CD4-positive, alpha-beta T cell (primary cell): ENCODE results near the gene TMEM14C. TPM values are rescaled to one million over a fixed set of nuclear protein-coding genes. Genes with fewer than 3 reads are reported as not detected.

ENCODE experiments used
- ATAC-seq: fragments of 200-7000 bp; cut with Tn5 transposase; one replicate; pipeline ENCODE4 v1.10.0; 2022; ENCODE audit warnings: mild to moderate bottlenecking; ENCODE audit not compliant: poor library complexity
- CTCF ChIA-PET: fragments of 350-600 bp; sonication (Branson Sonifier 250); formaldehyde crosslinking; loops from one replicate; lab custom pipeline; 2021; ENCODE audit warnings: antibody characterized with exemption, inconsistent platforms; lab: Charles Lee
- POLR2A ChIA-PET: fragments of 350-600 bp; sonication (Branson Sonifier 250); formaldehyde crosslinking; loops from one replicate; lab custom pipeline; 2021; ENCODE audit warnings: antibody characterized with exemption, inconsistent platforms; lab: Charles Lee
- DNase-seq, 14 experiments: peaks; one replicate each; pipeline ENCODE4 v3.0.0-alpha.2; 2013 to 2020; ENCODE audit warnings: mixed read lengths in 2 of 14
- H3K27ac ChIP-seq, 2 donors: one replicate each; pipeline versions ENCODE4 v1.5.1 to v1.7.0; 2013; ENCODE audit warnings: low read length in 2 of 2, low read depth in 1 of 2, mild to moderate bottlenecking in 1 of 2
- H3K27me3 ChIP-seq, 2 experiments: 1 replicate in 1 of 2; 2 replicates in 1 of 2; pipeline versions ENCODE4 v1.6.1 to v1.7.0; 2013; ENCODE audit warnings: low read length in 2 of 2, control low read depth in 1 of 2, mild to moderate bottlenecking in 1 of 2, moderate library complexity in 1 of 2; ENCODE audit not compliant: insufficient read depth in 2 of 2, control insufficient read depth in 1 of 2
- H3K36me3 ChIP-seq: one replicate; pipeline ENCODE4 v1.6.1; 2013; ENCODE audit warnings: low read length, control low read depth; ENCODE audit not compliant: insufficient read depth
- H3K4me1 ChIP-seq: one replicate; pipeline ENCODE4 v1.6.1; 2013; ENCODE audit warnings: low read length, control low read depth; ENCODE audit not compliant: insufficient read depth
- H3K4me3 ChIP-seq: one replicate; pipeline ENCODE4 v1.5.1; 2013; ENCODE audit warnings: mild to moderate bottlenecking, low read length, moderate library complexity
- H3K9me3 ChIP-seq, 2 experiments: 1 replicate in 1 of 2; 2 replicates in 1 of 2; pipeline versions ENCODE4 v1.6.1 to v1.7.0; 2013; ENCODE audit warnings: low read length in 2 of 2, mild to moderate bottlenecking in 2 of 2, control low read depth in 1 of 2, moderate library complexity in 1 of 2; ENCODE audit not compliant: control insufficient read depth in 1 of 2, insufficient read depth in 1 of 2
- H3K27ac Mint-ChIP-seq: one replicate; pipeline ENCODE4 v1.8.0; 2020; ENCODE audit warnings: mixed read lengths
- H3K27me3 Mint-ChIP-seq: one replicate; pipeline ENCODE4 v1.8.0; 2021; ENCODE audit warnings: mixed read lengths
- H3K36me3 Mint-ChIP-seq: one replicate; pipeline ENCODE4 v1.8.0; 2021; ENCODE audit warnings: low read depth, mixed read lengths
- H3K4me1 Mint-ChIP-seq: one replicate; pipeline ENCODE4 v1.8.0; 2021; ENCODE audit warnings: low read depth, mixed read lengths
- H3K4me3 Mint-ChIP-seq: one replicate; pipeline ENCODE4 v1.8.0; 2020; ENCODE audit warnings: mild to moderate bottlenecking, mixed read lengths
- H3K9me3 Mint-ChIP-seq: one replicate; pipeline ENCODE4 v1.8.0; 2020; ENCODE audit warnings: mixed read lengths
- intact Hi-C, 2 experiments: fragments of 100-400 bp; cut with DNase I in 1 of 2; cut with micrococcal nuclease in 1 of 2; formaldehyde crosslinking; loops; one replicate each; pipeline versions ENCODE4 v1.15.1 to v1.9.0; 2023 to 2025; cut with DNase I, micrococcal nuclease
- total RNA-seq, 174 experiments: library from RNA in 2 of 174; stranded (reverse) in 2 of 174; gene quantifications; one replicate each; pipeline ENCODE4 v1.2.3 and lab custom pipeline; 2021 to 2026
- TF ChIP-seq, protein P1 (sequence below): fragments of 200-600 bp; IDR thresholded peaks from one replicate; pipeline ENCODE4 v1.8.0; 2022; ENCODE audit warnings: antibody characterized with exemption, mild to moderate bottlenecking

The TMEM14C gene
- total RNA-seq, 2 experiments from 2014 or later, result 14.4 to 14.6 TPM

DNA sequence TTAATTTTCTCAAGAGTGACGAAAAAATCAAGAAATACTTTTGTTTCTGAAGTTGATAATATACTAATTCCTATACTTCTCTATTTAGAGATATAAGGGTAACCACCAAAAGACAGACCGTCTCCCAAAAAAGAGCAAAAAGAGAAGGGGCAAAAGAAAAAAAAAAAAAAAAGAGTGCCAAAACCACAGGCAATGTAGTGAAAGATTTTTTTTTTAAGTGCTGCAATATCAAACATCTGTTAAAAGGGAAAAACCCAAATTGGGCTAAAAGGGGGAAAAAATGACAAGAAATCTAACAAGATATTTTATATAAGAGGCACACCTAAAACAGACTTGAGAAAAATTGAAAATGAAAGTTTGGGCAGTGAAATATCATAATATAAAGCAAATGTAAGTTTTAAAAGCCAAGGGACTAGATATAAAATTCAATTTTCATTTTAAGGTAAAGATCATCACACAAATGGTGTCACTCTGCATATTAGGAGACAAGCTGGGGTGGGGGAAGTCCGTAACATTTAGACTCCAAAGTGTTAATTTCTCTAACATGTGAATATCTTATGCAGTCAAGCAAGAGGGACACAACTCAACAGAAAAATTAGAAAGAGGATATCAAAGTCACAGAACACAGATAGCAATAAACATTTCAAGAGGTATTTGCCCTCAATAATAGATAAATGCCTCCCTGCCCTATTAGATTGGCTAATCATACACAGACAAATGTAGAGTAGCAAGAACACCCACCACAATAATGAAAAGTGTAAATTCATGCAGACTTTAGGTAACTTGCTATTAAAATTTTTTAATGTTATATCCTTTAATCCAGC is 37.6 kb upstream of the TMEM14C start:
- Mint-ChIP-seq H3K27ac (no peak overlapping the region), H3K4me1 (peaks cover 20% of the 10 kb centered on the region), H3K27me3 (peaks cover 13% of the 10 kb centered on the region), H3K4me3 (no peak overlapping the region), H3K36me3 (no peaks in the 10 kb centered on the region), H3K9me3 (no peaks in the 10 kb centered on the region)
- no peaks in the 10 kb centered on the region for H3K4me1 ChIP-seq
- DNase-seq, result no peak
- no peak overlapping the region for H3K27ac ChIP-seq
- H3K9me3 ChIP-seq, result no peaks in the 10 kb centered on the region
- no peak overlapping the region for H3K4me3 ChIP-seq
- ChIA-PET POLR2A (no interaction called here), CTCF (no interaction called here)
- TF ChIP-seq, protein P1, sequence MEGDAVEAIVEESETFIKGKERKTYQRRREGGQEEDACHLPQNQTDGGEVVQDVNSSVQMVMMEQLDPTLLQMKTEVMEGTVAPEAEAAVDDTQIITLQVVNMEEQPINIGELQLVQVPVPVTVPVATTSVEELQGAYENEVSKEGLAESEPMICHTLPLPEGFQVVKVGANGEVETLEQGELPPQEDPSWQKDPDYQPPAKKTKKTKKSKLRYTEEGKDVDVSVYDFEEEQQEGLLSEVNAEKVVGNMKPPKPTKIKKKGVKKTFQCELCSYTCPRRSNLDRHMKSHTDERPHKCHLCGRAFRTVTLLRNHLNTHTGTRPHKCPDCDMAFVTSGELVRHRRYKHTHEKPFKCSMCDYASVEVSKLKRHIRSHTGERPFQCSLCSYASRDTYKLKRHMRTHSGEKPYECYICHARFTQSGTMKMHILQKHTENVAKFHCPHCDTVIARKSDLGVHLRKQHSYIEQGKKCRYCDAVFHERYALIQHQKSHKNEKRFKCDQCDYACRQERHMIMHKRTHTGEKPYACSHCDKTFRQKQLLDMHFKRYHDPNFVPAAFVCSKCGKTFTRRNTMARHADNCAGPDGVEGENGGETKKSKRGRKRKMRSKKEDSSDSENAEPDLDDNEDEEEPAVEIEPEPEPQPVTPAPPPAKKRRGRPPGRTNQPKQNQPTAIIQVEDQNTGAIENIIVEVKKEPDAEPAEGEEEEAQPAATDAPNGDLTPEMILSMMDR, result no peak
- H3K27me3 ChIP-seq, result no peaks in the 10 kb centered on the region
- ATAC-seq, result no peak
- no peaks in the 10 kb centered on the region for H3K36me3 ChIP-seq
- intact Hi-C loops, result no loop called here

DNA sequence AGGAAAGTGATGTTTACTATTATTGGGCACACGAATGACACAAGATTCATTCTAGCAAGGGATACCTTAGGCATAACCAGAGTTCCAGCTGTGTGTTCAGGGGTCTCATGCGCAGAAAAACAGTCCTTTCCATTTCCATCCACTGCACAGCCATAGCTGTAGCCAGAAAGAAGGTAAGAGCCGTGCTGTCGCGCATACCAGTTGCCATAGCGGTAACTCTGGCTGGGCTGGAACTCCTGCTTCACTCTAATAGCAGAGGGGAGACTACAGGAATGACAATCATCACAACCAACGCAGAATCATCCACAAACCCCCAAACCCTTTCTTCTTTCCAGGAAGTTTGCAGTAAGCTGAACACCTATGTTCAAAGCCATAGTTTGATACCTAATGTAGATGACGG is 36.0 kb upstream of the TMEM14C start:
- CTCF ChIA-PET, result interaction anchor here (1.2 kb wide), 1 partner anchor 37 kb away, joined by 3 read pairs; no protein-coding TSS in a partner anchor
- TF ChIP-seq, protein P1, result no peak
- Histone ChIP-seq H3K27ac (no peak overlapping the region), H3K4me3 (no peak overlapping the region), H3K4me1 (no peaks in the 10 kb centered on the region), H3K9me3 (no peaks in the 10 kb centered on the region), H3K36me3 (no peaks in the 10 kb centered on the region), H3K27me3 (no peaks in the 10 kb centered on the region)
- intact Hi-C loops, result no loop called here
- H3K9me3 Mint-ChIP-seq, result no peaks in the 10 kb centered on the region
- no peak for DNase-seq
- no peak overlapping the region for H3K4me3 Mint-ChIP-seq
- peaks cover 20% of the 10 kb centered on the region for H3K4me1 Mint-ChIP-seq
- H3K27me3 Mint-ChIP-seq, result peaks cover 13% of the 10 kb centered on the region
- H3K36me3 Mint-ChIP-seq, result no peaks in the 10 kb centered on the region
- ATAC-seq, result no peak
- POLR2A ChIA-PET, result interaction anchor here (1.1 kb wide), 1 partner anchor 8 kb away, joined by 3 read pairs; the partner anchor contains the start of genes C6orf52 and PAK1IP1
- no peak overlapping the region for H3K27ac Mint-ChIP-seq

DNA sequence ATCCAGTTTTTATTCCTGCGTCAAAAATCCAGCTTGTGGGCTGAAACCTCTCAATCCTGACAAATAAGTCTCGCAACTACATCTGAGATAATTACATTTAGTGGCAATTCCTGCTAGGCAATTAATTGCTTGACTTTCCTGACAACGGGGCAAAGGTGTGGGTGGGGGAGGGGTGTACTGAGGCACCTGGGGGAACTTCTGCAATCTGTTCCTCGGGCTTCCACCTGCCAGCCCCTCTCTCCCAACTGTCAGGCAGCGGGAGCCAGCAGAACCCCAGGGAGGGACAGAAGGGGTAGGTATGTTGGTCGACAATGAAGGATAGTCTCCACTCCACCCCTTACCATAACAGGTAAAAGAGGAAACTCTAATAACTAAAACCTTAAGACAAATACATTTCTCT is 35.3 kb upstream of the TMEM14C start:
- H3K9me3 ChIP-seq, result no peaks in the 10 kb centered on the region
- H3K36me3 ChIP-seq, result no peaks in the 10 kb centered on the region
- Mint-ChIP-seq H3K36me3 (no peaks in the 10 kb centered on the region), H3K27ac (no peak overlapping the region), H3K9me3 (no peaks in the 10 kb centered on the region), H3K4me3 (no peak overlapping the region), H3K4me1 (peaks cover 13% of the 10 kb centered on the region), H3K27me3 (peaks cover 13% of the 10 kb centered on the region)
- POLR2A ChIA-PET, result no interaction called here
- DNase-seq (no peak), ATAC-seq (no peak)
- H3K27me3 ChIP-seq, result no peaks in the 10 kb centered on the region
- H3K4me3 ChIP-seq, result no peak overlapping the region
- TF ChIP-seq, protein P1, result no peak
- H3K27ac ChIP-seq, result no peak overlapping the region
- intact Hi-C loops, result no loop called here
- no peaks in the 10 kb centered on the region for H3K4me1 ChIP-seq
- CTCF ChIA-PET, result interaction anchor here (0.6 to 1.2 kb wide), 2 partner anchors 37 to 272 kb away, joined by 3 read pairs; no protein-coding TSS in a partner anchor
